GM15510 (cell line): ENCODE measurements around the gene AIF1.
A peak's percentile ranks its signal among the peaks of the same experiment; 100 is the strongest.

Experiments
- POLR2A ChIP-seq: IDR thresholded peaks from 3 replicates; pipeline ENCODE4 v1.6.1; 2011; ENCODE audit warnings: borderline replicate concordance; ENCODE audit not compliant: insufficient read length; ENCODE audit errors: extremely low read depth

The AIF1 gene

GRCh38 chr6:31658983-31659648 is 44.1 kb downstream of the AIF1 start:
- TF ChIP-seq POLR2A = no peak

DNA sequence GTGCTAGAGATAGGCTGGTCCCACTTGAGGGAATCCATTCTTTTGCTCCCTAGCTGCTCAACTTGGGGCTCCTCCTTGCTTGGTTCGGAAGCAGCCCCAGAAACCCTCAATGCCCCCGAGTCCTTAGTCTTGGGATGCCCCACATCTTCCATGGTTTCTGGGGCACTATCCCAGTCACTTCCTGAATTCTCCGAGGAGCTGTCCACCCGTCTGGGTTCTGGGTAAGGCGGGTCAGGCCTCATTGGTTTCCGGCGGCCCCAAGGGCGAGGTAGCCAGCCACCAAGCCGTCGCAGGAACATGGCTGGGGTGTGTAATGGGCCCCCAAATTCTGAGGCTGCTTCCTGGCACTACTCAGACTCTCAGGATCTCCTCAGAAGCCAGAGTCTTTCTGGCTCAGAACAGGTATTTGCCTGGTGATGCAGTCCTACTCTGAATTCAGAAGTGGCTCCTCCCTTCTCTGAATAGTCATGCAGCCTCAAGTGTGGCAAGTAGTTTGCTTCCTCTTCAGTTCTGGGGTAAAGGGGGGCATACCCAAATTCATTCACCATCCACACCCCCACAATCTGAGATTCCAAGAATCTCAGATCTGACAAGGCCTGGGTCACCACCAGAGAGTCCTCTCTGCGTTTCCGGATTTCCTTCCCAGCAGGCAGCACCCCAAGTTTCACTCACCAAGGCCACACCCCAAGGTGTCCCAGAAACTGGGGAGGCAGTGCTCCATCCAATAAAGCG is 44.8 kb downstream of the AIF1 start:
- TF ChIP-seq POLR2A = no peak

GRCh38 chr6:31660381-31661261 is 45.6 kb downstream of the AIF1 start, which contains the start of gene C6orf47:
Gene C6orf47, minus strand, starts transcription at chr6:31660778. Its CDS starts 831 bp downstream, at chr6:31659947.
- TF ChIP-seq POLR2A = peak; percentile 88

DNA sequence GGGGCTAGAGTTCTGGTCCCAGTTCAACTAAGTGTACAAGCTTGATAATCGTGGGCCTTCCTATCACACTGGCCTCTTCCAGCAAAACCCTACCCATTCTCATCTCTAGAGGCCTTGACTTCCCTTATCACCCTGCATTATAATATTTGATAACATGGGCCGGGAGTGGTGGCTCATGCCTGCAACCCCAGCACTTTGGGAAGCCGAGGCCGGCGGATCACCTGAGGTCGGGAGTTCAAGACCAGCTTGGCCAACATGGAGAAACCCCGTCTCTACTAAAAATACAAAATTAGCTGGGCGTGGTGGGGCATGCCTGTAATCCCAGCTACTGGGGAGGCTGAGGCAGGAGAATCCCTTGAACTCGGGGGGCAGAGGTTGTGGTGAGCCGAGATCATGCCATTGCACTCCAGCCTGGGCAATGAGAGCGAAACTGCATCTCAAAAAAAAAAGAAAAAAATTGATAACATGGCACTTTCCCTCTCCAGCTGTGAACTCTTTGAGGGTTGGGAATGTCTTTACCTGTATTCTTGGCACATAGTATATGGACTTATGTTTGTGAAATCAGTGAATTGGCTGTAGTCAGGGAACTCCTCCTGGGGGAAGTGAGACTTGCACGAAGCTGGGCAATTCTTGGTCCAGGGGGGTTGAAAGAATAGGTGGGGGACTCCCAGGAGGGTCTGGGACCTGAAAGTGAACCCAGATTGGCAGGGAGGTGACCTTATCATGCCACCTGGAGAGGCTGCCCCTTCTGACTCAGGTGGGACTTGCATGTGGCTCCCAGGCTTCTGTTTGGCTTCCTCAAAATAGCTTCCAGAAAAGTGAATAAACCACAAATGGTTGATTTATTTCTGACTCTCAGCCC is 46.5 kb downstream of the AIF1 start:
- no peak for TF ChIP-seq POLR2A

GRCh38 chr6:31662124-31662723 is 47.2 kb downstream of the AIF1 start:
- no peak for TF ChIP-seq POLR2A

- no peak for TF ChIP-seq POLR2A
Measured at GRCh38 chr6:31663126-31663960, 48.3 kb downstream of the AIF1 start.

- TF ChIP-seq POLR2A = no peak
Measured at GRCh38 chr6:31663961-31664789, 49.1 kb downstream of the AIF1 start.

- TF ChIP-seq POLR2A = peak; percentile 19
Measured at GRCh38 chr6:31664790-31665500, 49.9 kb downstream of the AIF1 start, which contains the start of gene GPANK1. Gene GPANK1, minus strand, starts transcription at chr6:31664997. Its CDS starts 519 bp downstream, at chr6:31664478.

- peak; percentile 79 for TF ChIP-seq POLR2A
Measured at GRCh38 chr6:31665501-31666336, 50.7 kb downstream of the AIF1 start, which contains the start of gene CSNK2B. Gene CSNK2B, plus strand, starts transcription at chr6:31666080. Its CDS starts 752 bp downstream, at chr6:31666832.

- no peak for TF ChIP-seq POLR2A
Measured at GRCh38 chr6:31666337-31666965, 51.4 kb downstream of the AIF1 start.
